Cardiac fibroblast (primary cell): Measurements from ENCODE around the gene OTC.

Experiments used
- DNase-seq, 2 donors: peaks; one replicate each; pipeline versions ENCODE4 v3.0.0 to v3.0.0-alpha.2; 2010; ENCODE audit warnings: low read depth in 2 of 2
- H3K4me3 ChIP-seq, 2 donors: replicated peaks in 1 of 2; 1 replicate in 1 of 2; 2 replicates in 1 of 2; pipeline ENCODE4 v1.5.1; 2011; ENCODE audit warnings: low read depth in 2 of 2, low read length in 2 of 2, mild to moderate bottlenecking in 2 of 2, moderate library complexity in 1 of 2
- CTCF ChIP-seq: IDR thresholded peaks from one replicate; pipeline ENCODE4 v1.5.1; 2011; ENCODE audit warnings: low read depth, mild to moderate bottlenecking, low read length, inconsistent platforms

The OTC gene

GRCh38 chrX:38371641-38372040 is 19.2 kb downstream of the OTC start:
- no peak overlapping the region for H3K4me3 ChIP-seq

GRCh38 chrX:38374431-38374830 is 22.0 kb downstream of the OTC start:
- no peak for TF ChIP-seq CTCF
- H3K4me3 ChIP-seq = no peak overlapping the region
- no peak for DNase-seq

More at GRCh38 chrX:38371641-38372040, 19.2 kb downstream of the OTC start:
- no peak for DNase-seq
- TF ChIP-seq CTCF = no peak

- peak; percentile 11 to 21 for DNase-seq
- TF ChIP-seq CTCF = peak; percentile 46
Observed at GRCh38 chrX:38375891-38376290, 23.5 kb downstream of the OTC start.

GRCh38 chrX:38376747-38377146 is 24.3 kb downstream of the OTC start:
- TF ChIP-seq CTCF = no peak
- DNase-seq = no peak
- H3K4me3 ChIP-seq = no peak overlapping the region

More at GRCh38 chrX:38375891-38376290, 23.5 kb downstream of the OTC start:
- no peak overlapping the region for H3K4me3 ChIP-seq

GRCh38 chrX:38379088-38379487 is 26.7 kb downstream of the OTC start:
- TF ChIP-seq CTCF = no peak
- no peak overlapping the region for H3K4me3 ChIP-seq
- DNase-seq = peak; percentile 1 to 4

- DNase-seq = no peak
- no peak for TF ChIP-seq CTCF
- no peak overlapping the region for H3K4me3 ChIP-seq
Observed at GRCh38 chrX:38382663-38383062, 30.3 kb downstream of the OTC start.

- TF ChIP-seq CTCF = no peak
- no peak for DNase-seq
- H3K4me3 ChIP-seq = no peak overlapping the region
Observed at GRCh38 chrX:38400389-38400910, 48.0 kb downstream of the OTC start.
